CD4-positive, alpha-beta T cell treated with Interleukin-12 subunit alpha and Interleukin-12 subunit beta, for 1 hour (primary cell): Measurements from ENCODE around the gene MGAT5.

Experiments used
- DNase-seq: peaks from one replicate; pipeline ENCODE4 v3.0.0-alpha.2; 2020

The MGAT5 gene

DNA sequence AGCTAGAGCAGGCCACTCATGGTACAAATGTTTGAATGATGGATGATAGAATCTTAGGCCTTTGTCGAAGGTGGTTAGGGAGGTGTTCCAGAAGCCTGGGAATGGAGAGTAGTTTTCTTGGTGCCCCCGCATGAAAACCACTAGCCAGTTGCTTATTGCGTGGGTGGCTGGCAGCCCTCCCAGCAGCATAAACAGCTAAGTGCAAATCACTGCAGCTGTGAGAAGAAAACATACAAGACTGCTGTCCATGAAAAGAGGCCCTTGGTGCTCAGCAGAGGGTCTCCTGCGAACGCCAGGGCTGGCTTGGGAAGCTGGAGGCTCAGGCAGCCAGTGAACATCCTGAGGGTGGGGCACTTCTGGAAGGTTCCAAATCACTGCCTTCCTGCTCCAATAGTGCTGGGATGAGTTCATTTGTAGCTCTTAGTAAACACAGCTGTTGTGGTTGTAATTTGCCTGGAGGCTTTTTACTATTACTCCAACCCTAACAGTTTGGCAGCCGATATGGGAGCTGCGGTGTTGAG is 118.8 kb downstream of the MGAT5 start:
- no peak for DNase-seq

DNA sequence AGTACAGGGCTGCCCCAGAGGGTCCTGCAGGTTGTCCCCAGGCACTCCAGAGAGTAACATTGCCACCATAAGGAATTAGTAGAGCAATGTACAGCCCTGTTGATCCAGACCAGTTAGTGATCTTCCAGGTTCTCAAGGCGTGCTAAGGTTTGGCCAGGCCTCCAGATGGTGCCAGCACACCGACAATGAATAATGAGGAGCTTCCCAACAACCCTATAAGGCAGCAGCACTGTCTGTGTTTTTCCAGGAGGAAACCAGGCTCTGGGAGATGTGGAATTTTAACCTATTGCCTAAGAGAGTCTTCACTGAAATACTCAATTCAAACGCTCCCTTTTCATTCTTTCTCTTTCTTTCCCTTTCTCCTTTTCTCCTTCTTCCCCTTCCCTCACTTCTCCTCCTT is 122.1 kb downstream of the MGAT5 start:
- no peak for DNase-seq

DNA sequence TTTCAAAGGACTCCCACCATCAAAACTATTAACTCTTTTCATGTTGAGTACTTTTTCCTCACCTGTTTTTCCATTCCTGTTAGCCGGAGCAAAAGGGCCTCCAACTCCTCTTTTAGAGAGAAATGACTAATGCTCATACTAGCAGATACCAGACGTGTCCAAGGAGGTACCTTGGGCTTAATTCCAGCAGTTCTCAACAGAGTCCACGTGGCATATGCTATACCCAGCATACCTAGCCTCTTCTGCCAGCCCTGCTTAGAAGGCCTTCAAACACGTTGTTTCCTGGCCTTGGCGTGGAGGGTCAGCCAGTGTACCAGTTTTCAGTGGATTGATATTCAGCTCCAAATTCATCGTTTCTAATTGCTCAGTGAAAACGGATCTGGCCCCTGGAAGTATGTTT is 123.9 kb downstream of the MGAT5 start:
- no peak for DNase-seq

DNA sequence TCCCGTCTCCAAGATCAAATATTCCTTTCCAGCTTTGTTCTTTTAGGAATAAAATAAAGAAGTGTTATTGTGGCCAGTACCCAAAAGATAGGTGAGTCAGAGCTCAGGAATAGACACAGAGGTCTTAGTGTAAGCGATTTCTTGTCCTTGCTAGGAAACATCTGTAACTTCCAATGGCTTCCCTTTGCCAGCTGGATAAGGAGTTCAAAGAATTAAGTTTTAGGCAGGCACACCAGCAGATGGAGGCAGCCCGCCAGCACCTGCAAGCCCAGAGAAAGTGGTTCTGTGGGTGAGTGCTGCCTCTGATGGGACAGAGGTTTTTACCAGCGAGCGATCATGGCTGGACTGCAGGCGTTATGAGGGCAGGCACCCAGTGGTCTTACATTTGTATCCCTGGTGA is 125.4 kb downstream of the MGAT5 start:
- DNase-seq = no peak

DNA sequence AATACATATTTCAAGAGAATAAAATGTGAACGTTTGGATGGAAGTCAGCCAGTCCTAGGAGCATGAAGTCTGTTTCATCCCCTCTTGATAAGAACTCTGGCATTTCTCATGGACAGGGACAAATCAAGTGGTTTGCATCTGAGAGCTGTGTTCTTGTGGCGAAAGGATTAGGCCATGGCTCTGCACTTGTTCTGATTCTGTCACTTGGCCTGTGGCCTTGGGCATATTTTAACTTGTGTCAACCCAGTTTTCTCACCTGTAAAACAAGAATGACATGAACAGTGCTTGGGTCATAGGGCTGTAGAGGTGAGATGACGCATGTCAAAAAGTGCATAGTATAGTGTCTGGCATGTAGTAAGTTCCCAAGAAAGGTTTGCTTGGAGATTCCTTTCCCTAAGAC is 125.8 kb downstream of the MGAT5 start:
- no peak for DNase-seq

DNA sequence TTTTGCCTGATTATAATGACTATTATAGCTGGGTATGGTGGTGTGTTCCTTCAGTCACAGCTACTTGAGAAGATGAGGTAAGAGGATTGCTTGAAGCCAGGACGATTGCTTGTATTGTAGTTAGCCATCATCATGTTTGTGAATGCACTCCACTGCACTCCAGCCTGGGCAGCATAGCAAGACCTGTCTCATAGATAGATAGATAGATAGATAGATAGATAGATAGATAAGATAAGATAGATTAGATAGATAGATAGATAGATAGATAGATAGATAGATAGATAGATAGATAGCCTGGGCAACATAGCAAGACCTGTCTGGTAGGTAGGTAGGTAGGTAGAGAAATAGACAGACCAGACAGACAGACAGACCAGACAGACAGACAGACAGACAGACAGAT is 127.3 kb downstream of the MGAT5 start:
- no peak for DNase-seq

DNA sequence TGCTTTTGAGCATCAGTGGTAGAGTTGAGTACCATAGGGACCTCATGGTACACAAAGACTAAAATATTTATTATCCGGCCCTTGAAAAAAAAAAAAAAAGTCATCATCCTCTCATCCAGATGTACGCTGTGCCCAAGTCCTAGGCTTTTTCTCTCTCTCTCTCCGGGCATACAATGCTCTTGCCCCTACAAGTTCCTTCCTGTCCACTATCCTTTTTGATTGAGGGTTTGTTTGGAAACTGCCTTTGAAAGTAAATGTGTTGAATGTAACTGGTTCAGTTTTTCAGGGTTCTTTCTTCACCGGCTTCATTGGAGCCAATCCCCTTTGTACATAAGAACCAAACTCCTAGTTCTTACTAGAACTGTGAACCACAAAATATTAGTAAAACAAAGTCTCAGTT is 130.3 kb downstream of the MGAT5 start:
- DNase-seq = no peak

DNA sequence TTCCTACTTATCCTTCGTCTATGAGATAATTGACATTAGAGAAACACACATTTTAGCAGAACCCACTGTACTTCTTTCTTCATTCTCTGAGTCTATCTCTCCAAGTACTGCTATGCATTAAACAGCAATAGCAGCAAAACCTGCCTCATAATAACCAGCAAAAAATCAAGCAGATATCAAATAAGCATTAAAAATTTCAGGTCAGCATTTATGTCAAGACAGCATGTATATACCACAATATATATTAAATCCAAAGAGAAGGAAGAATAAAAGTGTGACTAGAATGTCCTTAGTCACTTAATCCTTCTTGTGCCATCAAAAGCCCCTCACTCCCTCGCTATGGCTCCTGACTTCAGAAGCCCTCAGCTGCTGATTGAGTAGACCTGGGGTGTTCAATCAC is 131.3 kb downstream of the MGAT5 start:
- DNase-seq = no peak

DNA sequence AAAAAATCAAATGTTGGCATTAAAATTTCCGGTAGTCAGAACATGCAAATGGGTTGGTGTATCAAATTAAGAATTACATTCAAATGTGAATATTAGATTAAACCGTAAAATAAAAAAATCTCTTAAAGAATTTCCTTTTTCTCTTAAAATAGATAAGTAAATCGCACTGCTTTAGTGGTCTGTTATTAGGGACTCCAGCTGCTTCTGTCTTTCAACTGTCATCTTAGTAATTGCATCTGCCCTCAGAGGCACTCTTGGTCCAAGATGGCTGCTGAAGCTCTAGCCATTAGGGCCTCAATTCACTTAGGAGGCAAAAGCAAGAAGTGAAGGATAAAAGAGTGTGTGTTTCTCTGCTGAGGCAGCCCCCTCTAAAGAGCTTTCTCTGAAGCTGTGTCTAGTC is 132.4 kb downstream of the MGAT5 start:
- DNase-seq = no peak

DNA sequence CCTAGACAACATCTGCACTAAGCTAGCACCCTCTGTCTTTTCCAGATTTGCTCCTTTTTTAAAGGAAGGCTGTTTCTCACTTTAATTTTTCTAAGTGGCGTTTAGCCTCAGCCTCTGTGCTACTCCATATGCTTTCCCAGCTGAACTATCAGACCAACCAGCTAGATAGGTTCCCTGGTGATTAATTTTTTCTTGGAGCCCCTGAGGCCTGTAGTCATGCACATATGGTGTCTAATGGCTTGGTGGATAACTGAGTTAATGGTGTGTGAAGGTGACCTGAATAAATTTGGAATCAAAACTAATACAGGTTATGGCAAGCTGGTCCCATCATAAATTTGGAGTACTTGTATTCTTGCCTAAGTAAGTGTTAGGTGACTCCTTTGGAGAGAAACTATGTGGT is 135.5 kb downstream of the MGAT5 start:
- DNase-seq = no peak

DNA sequence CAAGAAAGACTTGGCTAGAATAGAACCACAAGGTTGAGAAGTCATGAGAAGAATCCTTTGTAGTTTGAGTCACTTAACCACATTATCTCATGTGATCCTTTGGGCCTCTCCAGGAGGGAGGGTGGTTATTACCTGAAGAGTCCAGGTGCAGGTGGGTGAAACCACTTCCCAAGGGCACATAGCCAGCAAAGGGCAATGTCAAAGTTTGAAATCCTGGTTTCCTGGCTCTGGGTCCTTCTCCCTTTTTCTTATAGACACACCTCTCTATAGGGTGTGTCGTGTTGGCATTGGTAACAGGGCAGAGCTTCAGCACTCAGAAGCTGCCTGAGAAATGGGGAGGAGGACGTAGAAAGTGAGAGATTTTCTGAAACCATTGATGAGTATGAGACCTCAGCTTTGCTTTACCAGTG is 137.9 kb downstream of the MGAT5 start:
- no peak for DNase-seq

DNA sequence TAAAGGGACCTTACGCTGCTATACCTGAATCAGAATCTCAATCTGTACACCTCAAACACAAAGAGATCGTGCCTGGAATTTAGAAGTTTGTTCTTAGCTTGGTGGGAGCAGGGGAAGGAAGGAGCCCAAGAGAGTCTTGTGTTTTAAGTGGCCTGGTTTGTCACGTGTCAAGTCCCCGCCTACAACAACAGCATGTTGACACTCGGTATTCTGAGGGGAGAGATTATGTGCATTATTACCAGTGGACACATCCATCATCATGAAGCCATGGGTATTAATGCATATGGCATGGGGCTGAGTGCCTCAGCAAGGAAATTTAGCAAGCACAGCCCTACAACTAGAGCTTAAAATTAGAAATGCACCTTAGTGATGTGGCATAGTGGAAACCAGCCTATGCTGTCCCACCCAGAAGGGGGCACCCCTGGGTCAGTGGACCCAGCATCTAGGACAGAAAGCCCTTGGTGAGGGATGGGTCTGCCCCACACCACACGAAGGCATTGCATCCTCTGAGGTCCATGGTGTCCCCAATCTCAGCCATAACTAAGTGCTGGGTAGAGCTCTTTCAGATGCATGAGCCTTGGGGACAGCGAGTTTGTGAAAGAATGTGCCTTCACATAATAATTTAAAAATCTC is 138.7 kb downstream of the MGAT5 start:
- no peak for DNase-seq

DNA sequence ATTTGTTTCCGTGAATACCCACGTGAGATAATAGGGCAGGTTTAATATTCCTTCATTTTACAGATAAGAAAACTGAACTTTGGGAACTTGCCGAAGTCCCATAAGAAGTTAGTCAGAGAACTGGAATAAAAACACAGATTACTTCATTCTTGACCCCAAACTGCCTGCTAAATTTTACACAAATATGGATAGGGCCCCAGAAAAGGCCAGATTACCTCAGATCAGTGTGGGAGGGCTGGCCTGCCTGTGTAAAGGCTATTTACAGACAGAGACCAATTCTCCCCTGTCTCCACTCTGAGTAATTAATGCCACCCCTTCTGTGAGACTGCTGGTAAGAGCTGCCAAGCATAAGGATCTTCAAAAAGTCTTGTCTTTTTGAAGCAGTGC is 139.2 kb downstream of the MGAT5 start:
- DNase-seq = no peak

DNA sequence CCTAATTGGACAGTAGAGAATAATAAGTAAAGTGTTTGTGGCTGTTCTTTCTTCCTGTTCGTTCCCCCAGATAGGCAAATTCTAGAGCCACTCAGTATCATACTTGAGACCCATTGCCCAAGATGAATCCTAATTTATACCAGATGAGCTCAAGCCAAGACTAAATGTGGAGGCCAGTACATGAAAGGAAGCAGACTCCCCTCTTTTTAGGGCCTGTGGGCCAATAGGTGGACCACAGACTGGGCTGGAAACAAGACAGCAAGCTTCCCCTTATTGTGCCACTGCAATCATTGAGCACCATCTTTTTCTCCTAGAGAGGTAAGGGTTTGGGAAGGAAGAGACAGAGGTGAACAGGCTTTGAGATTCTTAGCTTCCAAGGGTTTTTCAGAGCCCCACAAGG is 141.9 kb downstream of the MGAT5 start:
- no peak for DNase-seq

DNA sequence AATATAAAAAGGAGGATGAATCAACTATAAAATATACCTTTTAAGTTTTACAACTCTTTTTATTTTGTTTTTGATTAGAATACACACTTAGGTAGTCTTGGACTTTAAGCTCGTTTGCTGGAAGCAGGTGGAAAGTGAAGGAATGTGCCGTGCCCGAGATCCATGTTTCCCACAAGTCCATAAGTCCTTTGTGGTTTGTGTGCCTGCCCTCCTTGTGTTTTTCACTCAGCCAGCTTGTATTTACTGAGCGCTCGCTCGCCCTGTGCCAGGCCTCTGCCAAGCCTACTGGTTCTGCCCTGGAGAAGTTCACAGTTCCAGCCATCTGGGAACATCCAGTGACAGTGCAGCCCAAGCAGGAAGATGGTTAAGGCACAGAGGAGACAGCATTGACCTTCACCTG is 142.6 kb downstream of the MGAT5 start:
- no peak for DNase-seq

DNA sequence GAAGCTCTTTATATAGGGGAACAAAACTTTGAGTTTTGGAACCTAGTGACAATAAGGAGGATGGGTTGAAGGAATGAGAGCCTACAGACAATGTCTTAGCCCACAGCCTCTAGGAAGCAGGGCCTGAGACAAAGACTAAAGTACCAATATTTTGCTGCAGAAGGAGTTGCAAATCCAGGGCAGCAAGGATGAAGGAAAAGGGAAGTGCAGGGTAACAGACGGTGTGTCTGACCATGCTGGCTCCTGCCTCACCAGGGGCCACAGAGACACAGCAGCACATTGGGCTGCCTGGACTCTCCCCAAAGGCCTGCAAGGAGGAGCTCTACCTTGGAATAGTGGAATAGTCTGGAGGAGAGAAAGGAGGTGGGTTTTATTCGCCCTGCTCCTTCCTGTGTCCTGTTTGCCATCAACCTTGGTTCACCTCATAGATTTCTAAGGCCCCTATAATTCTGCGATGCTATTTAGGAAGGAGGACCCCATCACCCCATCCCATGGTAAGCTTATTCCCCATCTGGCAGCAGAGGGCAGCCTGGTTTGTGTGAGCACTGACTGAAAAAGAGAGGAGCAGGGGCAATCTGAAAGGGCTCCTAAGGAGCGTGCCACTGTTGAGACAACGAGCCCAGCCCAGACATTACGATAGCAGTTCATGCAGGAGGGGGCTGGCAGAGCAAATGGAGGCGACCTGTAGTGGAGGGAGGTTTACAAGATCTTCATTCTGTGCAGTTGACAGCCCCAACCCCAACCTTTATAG is 143.4 kb downstream of the MGAT5 start:
- DNase-seq = no peak

DNA sequence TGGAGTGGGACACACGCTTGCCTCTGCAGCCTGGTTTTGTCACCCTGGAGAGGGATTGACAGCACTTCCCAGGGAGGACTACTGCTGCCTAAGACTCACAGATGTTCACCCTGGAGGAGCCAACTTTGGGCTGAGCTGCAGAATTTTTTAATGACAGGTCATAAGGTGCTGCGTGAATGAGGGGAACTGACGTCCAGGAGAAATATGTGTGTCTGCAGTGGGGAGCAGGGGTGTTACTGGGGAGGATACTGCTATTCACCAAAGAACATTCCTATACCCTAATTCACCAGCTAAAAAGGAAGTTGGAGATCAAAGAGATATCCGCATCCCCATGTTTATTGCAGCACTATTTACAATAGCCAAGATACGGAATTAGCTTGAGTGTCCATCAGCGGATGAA is 144.4 kb downstream of the MGAT5 start:
- DNase-seq = no peak

DNA sequence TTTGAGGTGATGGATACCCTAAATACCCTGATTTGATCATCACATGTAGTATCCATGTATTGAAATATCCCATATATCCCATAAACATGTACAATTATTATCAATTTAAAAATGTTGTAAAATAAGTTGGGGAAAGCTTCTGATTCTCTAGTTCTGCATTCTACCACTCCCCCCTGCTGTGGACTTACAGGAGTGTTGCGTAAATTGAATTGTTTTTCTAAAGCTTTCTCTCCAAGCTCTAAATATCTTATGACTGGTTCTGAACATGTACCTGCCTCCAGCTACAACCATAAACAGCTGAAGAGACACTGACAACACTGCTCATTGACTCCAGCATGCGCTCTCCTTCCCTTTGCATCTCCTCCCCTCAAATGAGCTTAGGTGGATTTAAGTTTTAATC is 145.2 kb downstream of the MGAT5 start:
- DNase-seq = no peak

DNA sequence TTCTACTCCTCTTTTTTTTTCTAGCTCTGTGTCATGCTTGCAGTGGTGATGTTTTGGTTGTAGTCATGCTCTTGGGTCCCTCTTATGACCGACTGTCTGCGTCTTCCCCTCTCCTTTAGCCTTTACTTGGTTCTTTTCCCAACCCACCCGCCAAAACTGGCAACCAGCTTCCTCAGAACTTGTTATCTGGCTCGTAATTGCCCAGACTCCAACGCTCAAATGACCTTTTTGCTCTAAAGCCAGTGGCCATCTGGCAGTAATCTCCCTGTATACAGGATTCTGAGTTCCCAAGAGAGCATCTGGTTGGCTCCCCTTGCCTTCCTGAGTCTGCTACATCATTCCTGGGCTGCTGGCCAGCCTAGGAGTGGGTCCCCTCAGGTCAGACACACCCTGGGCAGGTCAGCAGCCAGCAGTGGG is 147.2 kb downstream of the MGAT5 start:
- no peak for DNase-seq

DNA sequence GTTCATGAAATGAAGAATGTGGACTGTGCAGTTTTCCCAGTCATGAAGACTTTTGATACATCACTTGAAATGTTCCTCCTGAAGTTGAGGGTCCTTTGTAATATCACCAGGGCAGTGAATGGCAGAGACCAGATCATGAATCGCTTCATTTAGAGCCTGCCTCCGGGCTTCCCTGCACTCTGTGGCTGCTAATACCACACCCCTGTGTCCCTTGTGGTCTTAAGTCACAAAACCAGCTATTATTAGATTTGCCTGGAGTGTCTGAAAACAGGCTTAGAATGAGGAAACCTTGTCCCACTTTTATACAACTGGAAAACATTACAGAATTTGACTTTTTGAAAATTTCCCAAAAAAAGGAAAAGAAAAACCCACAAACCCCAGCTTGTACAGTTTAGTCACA is 147.9 kb downstream of the MGAT5 start:
- no peak for DNase-seq

DNA sequence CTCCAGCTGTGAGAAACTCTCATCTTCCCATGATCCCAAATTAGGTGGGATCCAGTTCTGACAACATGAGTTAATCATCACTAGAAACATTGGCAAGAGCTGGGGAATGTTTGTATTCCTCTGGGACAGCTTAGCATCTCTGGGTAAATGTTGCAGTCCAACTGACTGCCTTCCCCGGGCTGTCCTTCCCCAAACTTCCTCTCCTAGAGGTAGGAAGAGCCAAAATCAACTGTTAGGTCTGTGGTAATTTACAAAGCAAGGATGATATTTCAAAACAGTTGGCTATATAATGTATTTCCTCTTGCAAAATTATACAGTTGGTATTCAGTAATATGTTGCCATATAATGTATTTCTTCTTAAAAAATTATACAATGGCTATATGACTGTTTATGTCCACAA is 148.5 kb downstream of the MGAT5 start:
- DNase-seq = no peak

DNA sequence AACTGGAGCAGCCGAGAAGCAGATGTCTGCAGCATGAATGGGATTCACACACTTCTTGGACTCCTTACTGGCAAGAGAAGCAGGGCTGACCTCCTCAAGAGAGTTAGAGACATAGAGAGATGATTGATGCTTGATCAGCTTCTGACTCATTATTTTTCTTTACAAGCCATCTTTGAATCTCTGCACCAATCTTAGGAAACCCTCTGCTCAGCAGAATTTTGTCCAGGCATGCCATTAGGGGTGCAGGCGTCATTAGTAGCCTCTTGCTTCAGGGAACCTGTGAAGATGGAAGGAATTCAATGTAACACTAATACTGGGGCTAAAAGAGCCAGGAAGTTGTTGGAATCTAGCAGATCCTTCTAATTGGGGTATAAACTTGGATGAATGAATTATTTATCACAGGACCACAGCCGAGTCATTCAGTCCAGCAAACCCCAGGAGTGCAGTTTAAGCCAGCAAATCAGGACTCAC is 151.8 kb downstream of the MGAT5 start:
- no peak for DNase-seq

DNA sequence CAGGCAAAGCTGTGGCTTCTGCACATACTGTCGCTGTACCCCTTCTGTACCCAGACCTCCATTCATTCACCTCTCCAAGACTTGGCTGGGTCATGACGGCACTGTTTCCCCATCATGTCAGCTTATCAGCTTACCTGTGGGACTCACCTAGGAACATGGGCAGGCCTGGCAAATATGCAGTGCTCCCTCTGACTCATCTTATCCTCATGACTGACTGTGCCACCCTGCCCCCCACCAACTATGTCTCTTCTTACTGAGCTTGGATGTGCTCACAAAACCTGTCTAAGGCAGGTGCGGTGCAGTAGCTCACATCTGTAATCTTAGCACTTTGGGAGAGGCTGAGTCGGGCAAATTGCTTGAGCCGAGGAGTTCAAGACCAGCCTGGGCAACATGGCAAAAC is 152.4 kb downstream of the MGAT5 start:
- no peak for DNase-seq

DNA sequence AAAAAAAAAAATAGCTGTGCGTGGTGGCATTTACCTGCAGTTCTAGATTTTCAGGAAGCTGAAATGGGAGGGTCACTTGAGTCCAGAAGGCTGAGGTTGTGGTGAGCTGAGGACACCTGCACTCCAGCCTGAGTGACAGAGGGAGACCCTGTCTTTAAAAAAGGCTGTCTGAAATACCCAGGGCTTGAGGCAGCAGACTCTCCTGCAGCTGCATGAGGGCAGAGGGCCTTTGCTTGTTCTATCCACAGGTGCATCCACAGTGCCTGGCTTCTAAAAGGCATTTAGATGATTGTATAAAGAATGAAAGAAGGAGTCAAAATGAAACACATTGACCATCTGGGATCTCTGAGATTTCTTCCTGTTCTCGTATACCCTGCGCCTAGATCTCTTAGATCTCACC is 152.9 kb downstream of the MGAT5 start:
- no peak for DNase-seq
